Large intestine (tissue), 3 donors: Measurements from ENCODE around the gene TARS3. TPM values are rescaled to one million over a fixed set of nuclear protein-coding genes. Genes with fewer than 3 reads are reported as not detected.

ENCODE experiments used
- DNase-seq, 2 donors: peaks; one replicate each; pipeline versions ENCODE4 v3.0.0 to v3.0.0-alpha.2; 2013
- H3K27ac ChIP-seq: one replicate; pipeline ENCODE4 v1.5.1; 2013; ENCODE audit warnings: low read length
- H3K27me3 ChIP-seq: 2 replicates; pipeline ENCODE4 v1.6.1; 2013; ENCODE audit warnings: low read length; ENCODE audit not compliant: control insufficient read depth, insufficient read depth
- H3K36me3 ChIP-seq: 2 replicates; pipeline ENCODE4 v1.6.1; 2013; ENCODE audit warnings: low read length; ENCODE audit not compliant: control insufficient read depth, insufficient read depth
- H3K4me1 ChIP-seq: one replicate; pipeline ENCODE4 v1.6.1; 2013; ENCODE audit warnings: low read length; ENCODE audit not compliant: control insufficient read depth, insufficient read depth
- H3K4me3 ChIP-seq: one replicate; pipeline ENCODE4 v1.5.1; 2013; ENCODE audit warnings: low read length
- H3K9me3 ChIP-seq: one replicate; pipeline ENCODE4 v1.6.1; 2013; ENCODE audit warnings: mild to moderate bottlenecking, low read depth, low read length, moderate library complexity; ENCODE audit not compliant: control insufficient read depth
- WGBS: methylation state at CpG from one replicate; pipeline ENCODE4 v1.1.5; 2013; ENCODE audit warnings: low lambda C conversion rate; ENCODE audit not compliant: insufficient coverage; 5-methylcytosine and 5-hydroxymethylcytosine counted together
- polyA plus RNA-seq: library from polyadenylated mRNA; unstranded; fragments of 120-200 nt; gene quantifications from one replicate; pipeline ENCODE4 v1.2.1, GENCODE V29; 2013

Gene TARS3
- polyA plus RNA-seq, 1 donor: 19.8 TPM

DNA sequence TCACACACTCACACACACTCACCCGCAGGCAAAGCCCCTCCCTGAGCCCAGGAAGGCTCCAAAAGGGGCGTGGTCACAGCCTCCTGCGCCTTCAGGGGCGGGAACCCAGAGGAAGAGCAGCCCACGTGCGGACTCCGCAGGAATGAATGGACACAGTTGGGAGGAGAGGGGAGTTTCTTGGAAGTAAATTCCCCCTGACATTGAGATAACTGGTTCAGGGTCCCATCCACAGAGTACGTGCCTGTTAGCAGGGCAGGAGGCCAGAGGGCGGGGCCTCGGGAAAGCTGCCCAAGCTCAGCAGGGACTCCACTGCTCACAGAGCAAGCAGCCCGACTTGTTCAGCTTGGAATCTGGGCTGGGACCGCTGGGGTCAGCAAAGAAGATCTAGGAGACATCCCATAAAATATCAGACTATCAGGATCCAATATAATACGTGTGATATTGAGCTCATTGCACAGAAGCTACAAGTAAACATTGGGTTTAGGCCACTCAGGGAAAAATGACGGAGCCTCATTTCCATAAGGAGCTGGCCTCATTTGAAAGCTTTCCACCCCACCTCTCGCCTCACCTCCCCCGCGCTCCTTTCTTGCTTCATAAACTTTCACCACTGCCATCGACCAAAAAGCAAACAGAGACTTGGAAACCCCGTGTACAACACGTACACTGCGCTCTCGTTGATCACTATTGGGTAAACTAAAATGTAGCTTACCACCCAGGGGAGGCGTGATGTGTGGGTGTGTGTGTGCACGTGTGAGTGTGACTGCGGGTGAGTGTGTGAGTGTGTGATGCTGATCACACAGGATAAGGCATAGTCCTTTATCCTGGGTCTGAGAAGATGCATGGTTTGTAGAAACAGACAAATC lies 108.1 kb downstream of the TARS3 start:
- Histone ChIP-seq H3K4me1 (peaks cover 26% of the 10 kb centered on the region), H3K4me3 (no peak overlapping the region), H3K27me3 (no peaks in the 10 kb centered on the region), H3K36me3 (no peaks in the 10 kb centered on the region), H3K27ac (no peak overlapping the region), H3K9me3 (no peaks in the 10 kb centered on the region)
- no CpG with 5 or more reads among the region's 25 CpGs for WGBS
- DNase-seq: peak; percentile 67 to 79

DNA sequence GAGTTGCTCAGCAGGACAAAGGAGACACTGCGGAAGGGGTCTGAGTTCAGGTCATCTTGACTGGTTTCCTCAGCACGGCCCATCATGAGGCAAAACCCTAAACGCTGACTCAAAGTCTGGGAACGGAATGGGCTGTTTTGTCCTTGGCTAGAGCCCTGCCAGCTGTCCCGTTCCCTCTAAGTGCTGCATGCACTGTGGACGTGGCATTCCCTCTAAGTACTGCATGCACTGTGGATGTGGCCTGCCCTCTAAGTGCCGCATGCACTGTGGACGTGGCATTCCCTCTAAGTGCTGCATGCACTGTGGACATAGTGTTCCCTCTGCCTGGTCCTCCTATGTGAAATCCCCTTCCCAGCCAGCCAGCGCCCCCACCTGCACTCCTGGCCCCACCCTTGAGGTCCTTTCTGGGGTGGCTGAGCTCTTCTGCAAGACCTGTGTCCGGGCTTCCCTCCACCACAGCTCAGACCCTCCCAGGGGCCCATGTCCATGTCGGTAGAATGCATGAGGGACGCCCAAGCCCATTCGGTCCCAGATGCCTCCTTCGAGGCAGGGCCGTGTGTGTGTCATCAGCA lies 108.8 kb downstream of the TARS3 start:
- peaks cover 26% of the 10 kb centered on the region for H3K4me1 ChIP-seq
- H3K27ac ChIP-seq: no peak overlapping the region
- no peak for DNase-seq
- H3K9me3 ChIP-seq: no peaks in the 10 kb centered on the region
- no peaks in the 10 kb centered on the region for H3K27me3 ChIP-seq
- no peaks in the 10 kb centered on the region for H3K36me3 ChIP-seq
- H3K4me3 ChIP-seq: no peak overlapping the region
- no CpG with 5 or more reads among the region's 15 CpGs for WGBS

DNA sequence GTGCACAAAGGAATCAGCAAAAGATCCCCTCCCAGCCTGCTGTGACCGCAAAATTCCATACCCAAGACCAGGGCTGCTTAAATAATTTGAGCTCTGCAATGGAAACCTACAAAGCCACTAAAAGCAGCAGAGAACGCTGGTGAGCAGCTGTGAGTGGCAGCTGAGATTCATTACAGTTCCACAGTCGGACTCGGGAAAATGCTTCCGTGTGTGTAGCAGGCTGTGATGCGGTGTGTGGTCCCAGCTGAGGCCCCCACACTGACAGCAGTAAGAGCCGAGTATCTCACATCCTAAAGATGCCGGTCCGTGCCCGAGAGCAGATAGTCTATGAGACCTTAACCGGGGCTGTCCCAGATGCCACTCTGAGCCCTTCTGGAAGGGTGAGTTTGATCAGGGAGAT lies 109.5 kb downstream of the TARS3 start:
- H3K9me3 ChIP-seq: no peaks in the 10 kb centered on the region
- no CpG with 5 or more reads among the region's 11 CpGs for WGBS

DNA sequence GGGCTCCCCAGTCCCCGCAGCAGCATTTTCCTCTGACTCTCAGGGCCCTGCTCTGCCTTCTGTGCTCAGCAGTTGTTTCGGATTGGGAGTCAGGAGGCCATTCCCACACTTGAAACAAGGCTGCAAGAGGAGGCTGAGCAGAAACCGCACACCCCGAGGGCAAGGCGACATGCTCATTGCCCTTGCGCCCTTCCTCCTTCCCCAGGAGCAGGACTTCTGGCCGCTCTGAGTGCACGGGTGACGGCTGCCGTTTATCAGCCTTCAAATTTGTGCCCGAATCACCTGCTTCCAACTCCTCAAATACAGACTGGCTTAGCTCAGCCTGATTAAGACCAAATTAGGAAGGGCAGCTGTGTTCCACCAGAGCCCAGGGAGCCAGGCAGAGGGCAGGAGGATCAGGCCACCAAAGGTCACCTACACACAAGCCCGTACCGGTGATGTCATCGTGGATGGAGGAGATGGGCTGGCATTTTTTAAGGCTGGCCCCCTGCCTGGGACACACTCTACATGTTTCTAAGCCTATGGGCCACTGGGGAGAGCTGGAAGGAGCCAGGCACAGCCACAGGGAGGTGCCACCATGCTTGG lies 110.2 kb downstream of the TARS3 start:
- no CpG with 5 or more reads among the region's 14 CpGs for WGBS
- H3K27ac ChIP-seq: no peak overlapping the region
- DNase-seq: no peak

More for the DNA sequence above, 109.5 kb downstream of the TARS3 start:
- no peak for DNase-seq
- H3K27ac ChIP-seq: no peak overlapping the region
- H3K4me1 ChIP-seq: peaks cover 26% of the 10 kb centered on the region
- no peaks in the 10 kb centered on the region for H3K27me3 ChIP-seq
- no peak overlapping the region for H3K4me3 ChIP-seq
- no peaks in the 10 kb centered on the region for H3K36me3 ChIP-seq

DNA sequence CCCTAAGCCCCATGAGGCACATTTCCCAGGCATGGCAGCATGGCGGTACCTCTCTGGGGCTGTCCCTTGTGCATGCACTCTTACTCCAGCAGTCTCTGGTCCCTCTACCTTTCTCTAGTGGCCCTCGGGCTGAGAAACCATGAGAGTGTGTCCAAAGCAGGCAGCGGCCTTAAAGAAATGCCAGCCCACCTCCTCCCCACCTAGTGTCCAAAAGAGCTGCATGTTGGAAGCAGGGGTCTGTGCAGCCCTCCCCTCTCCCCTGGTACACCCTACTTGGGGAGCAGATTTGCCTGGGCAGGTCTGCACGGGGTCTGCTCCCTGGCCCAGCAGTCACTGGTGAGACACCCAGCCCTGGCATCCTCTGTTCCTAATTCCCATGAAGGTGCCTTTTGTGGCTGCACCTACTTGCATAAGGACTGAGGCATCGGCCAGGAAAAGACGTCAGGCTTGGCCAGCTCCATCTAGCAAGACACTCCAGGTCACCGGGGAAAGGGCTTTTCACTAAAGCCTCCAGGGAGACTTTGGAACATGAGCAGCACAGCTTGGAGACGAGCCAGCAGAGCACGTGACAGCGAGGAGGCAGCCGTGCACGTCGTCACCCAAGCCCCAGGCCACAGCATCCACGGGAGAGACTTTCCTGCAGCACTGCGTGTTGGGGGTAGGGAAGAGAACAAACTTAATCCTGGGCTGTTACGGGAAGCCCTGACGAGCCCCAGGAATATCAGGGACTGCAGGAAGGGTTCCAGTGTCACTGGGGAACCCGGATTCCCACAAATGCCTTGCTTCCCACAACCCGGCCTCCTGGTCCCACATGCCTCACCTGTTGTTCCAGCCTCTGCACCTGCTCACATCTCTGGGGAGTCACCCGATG lies 110.9 kb downstream of the TARS3 start:
- Histone ChIP-seq H3K4me1 (peaks cover 26% of the 10 kb centered on the region), H3K27ac (no peak overlapping the region), H3K9me3 (no peaks in the 10 kb centered on the region), H3K27me3 (no peaks in the 10 kb centered on the region), H3K36me3 (no peaks in the 10 kb centered on the region), H3K4me3 (no peak overlapping the region)
- WGBS: no CpG with 5 or more reads among the region's 20 CpGs
- peak; percentile 93 to 95 for DNase-seq

More for the DNA sequence above, 110.2 kb downstream of the TARS3 start:
- Histone ChIP-seq H3K36me3 (no peaks in the 10 kb centered on the region), H3K4me1 (peaks cover 26% of the 10 kb centered on the region), H3K27me3 (no peaks in the 10 kb centered on the region), H3K4me3 (no peak overlapping the region), H3K9me3 (no peaks in the 10 kb centered on the region)

DNA sequence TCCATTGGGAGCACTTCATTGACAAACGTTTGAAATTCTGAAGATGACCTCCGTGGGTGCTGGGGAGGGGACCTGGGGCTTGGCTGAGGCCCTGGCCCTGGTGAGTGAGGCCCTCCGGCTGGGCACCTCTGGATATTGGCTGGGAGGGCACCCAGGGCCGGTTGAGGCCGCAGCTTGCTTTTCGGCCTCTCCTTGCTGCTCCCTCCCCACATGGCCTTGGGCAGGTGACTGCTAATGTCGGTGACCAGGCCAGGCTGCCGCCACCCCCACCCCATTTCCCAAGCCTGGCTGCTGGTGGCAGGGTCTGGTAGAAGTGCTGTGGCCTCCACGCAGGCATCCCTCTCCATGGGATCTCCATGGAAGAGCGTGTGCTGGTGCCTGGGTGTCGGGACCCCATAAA lies 111.6 kb downstream of the TARS3 start:
- WGBS: no CpG with 5 or more reads among the region's 11 CpGs

DNA sequence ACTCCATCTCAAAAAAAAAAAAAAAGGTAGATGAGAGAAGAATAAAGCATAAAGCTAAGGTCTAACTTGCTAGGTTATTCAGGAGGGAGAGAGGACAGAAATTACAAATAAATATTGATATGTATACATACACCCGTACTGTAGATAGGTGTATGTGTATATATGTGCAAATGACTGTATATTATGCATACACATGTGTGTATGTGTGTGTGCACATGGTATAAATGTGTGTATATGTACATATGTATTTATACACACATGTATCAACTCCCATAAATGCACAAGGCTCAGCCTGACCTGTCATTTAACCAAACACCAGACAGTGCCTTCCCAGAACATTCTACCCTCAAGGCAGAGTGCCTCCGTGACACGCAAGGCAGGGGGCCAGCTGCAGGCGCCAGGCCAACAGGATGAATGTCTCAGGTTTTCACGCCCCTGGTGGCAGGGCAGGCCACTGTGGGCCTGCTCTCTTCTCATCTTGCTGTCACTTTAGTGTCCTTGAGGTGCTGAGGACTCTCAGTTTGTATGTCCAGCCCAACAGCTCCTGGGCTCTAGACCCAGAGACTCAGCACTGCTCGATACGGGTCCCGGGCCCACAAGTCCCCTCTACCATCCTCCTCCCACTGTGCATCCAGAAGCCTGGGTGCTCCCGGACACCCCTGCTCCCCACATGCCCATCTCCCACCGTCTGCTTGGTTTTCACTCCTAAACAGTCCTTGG lies 112.5 kb downstream of the TARS3 start:
- Histone ChIP-seq H3K27me3 (no peaks in the 10 kb centered on the region), H3K4me1 (peaks cover 26% of the 10 kb centered on the region), H3K36me3 (no peaks in the 10 kb centered on the region), H3K4me3 (no peak overlapping the region), H3K27ac (no peak overlapping the region), H3K9me3 (no peaks in the 10 kb centered on the region)
- no CpG with 5 or more reads among the region's 10 CpGs for WGBS
- no peak for DNase-seq

More for the DNA sequence above, 111.6 kb downstream of the TARS3 start:
- DNase-seq: no peak
- no peak overlapping the region for H3K4me3 ChIP-seq
- no peaks in the 10 kb centered on the region for H3K36me3 ChIP-seq
- H3K27me3 ChIP-seq: no peaks in the 10 kb centered on the region
- H3K9me3 ChIP-seq: no peaks in the 10 kb centered on the region
- H3K27ac ChIP-seq: no peak overlapping the region
- H3K4me1 ChIP-seq: peaks cover 26% of the 10 kb centered on the region

DNA sequence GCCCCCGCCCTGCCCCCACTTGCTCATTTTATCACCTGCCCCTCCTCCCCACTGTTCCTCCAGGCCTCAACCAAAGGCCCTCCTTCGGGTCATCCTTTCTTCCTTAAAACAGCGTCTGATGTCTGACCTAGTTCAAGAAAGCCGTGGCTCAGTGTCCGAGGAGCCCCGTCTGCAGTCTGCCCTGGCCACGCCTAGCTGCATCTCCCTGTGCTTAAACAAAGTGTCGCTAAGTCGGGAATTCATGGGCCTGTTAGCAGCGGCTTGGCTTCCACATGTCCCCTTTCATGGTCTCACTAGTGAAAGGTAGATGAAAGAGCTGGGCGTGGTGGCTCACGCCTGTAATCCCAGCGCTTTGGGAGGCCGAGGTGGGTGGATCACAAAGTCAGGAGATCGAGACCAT lies 113.3 kb downstream of the TARS3 start:
- no peak for DNase-seq
- no peaks in the 10 kb centered on the region for H3K9me3 ChIP-seq
- peaks cover 20% of the 10 kb centered on the region for H3K4me1 ChIP-seq
- no peaks in the 10 kb centered on the region for H3K27me3 ChIP-seq
- no peak overlapping the region for H3K4me3 ChIP-seq
- 50% methylated on average over 1 of the region's 15 CpGs for WGBS
- no peak overlapping the region for H3K27ac ChIP-seq
- no peaks in the 10 kb centered on the region for H3K36me3 ChIP-seq

DNA sequence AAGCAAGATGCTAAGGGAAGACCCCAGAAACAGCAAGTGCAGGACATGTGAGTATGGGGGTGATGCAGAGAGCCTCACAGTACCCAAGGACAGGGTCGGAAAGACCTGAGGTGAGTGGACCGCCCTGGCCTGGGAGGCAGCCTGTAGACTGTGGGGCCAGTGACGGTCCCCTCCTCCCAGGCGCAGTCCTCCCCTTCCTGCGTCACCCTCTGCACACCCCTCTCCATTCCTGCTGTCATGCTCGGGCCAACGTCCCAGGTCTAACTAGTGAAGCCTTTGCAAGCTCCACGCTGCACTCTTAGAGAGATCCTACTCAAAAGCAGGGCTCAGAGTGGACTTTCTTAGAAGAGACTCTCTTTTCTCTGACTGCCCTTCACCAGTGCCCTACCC lies 113.7 kb downstream of the TARS3 start:
- H3K4me1 ChIP-seq: peaks cover 16% of the 10 kb centered on the region
- H3K4me3 ChIP-seq: no peak overlapping the region
- no CpG with 5 or more reads among the region's 8 CpGs for WGBS
- no peak for DNase-seq
- H3K9me3 ChIP-seq: no peaks in the 10 kb centered on the region
- no peak overlapping the region for H3K27ac ChIP-seq
- no peaks in the 10 kb centered on the region for H3K27me3 ChIP-seq
- no peaks in the 10 kb centered on the region for H3K36me3 ChIP-seq
